ENCODE measurements around the gene MBNL2. TPM values are rescaled to one million over a fixed set of nuclear protein-coding genes. Genes with fewer than 3 reads are reported as not detected.

The MBNL2 gene
- total RNA-seq, 3 donors from 2014 or later = 68.5 to 131 (median 120) TPM

GRCh38 chr13:97321101-97321500 is 99.0 kb downstream of the MBNL2 start:
- H3K9me3 ChIP-seq = no peaks in the 10 kb centered on the region
- no peak for DNase-seq (ENCODE audit: low spot score in 2 of 2)
- intact Hi-C loops (cut with DNase I; ENCODE audit: low total_unique reads) = no loop called here
- no peaks in the 10 kb centered on the region for H3K4me1 ChIP-seq
- no peak overlapping the region for H3K27ac ChIP-seq
- H3K27me3 ChIP-seq = no peaks in the 10 kb centered on the region
- no peak for TF ChIP-seq POLR2AphosphoS5 (IDR thresholded peaks at IDR 0.05)
- TF ChIP-seq CTCF (IDR thresholded peaks at IDR 0.05) = no peak
- TF ChIP-seq POLR2A (IDR thresholded peaks at IDR 0.05) = no peak
- H3K36me3 ChIP-seq = no peaks in the 10 kb centered on the region
- H3K4me3 ChIP-seq = no peak overlapping the region

- Histone ChIP-seq H3K4me1 (no peaks in the 10 kb centered on the region), H3K27ac (no peak overlapping the region), H3K9me3 (no peaks in the 10 kb centered on the region), H3K4me3 (no peak overlapping the region), H3K27me3 (no peaks in the 10 kb centered on the region), H3K36me3 (no peaks in the 10 kb centered on the region)
- TF ChIP-seq POLR2A (IDR thresholded peaks at IDR 0.05) (no peak), POLR2AphosphoS5 (IDR thresholded peaks at IDR 0.05) (no peak), CTCF (IDR thresholded peaks at IDR 0.05) (no peak)
- DNase-seq (ENCODE audit: low spot score in 2 of 2) = no peak
- intact Hi-C loops (cut with DNase I; ENCODE audit: low total_unique reads) = no loop called here
These were observed 99.6 kb downstream of the MBNL2 start for GRCh38 chr13:97321616-97322321.

GRCh38 chr13:97322740-97323342 is 100.7 kb downstream of the MBNL2 start:
- no peak overlapping the region for H3K4me3 ChIP-seq
- no peaks in the 10 kb centered on the region for H3K27me3 ChIP-seq
- intact Hi-C loops (cut with DNase I; ENCODE audit: low total_unique reads) = no loop called here
- no peaks in the 10 kb centered on the region for H3K36me3 ChIP-seq
- TF ChIP-seq CTCF (IDR thresholded peaks at IDR 0.05) = no peak
- TF ChIP-seq POLR2A (IDR thresholded peaks at IDR 0.05) = no peak
- TF ChIP-seq POLR2AphosphoS5 (IDR thresholded peaks at IDR 0.05) = no peak
- DNase-seq (ENCODE audit: low spot score in 2 of 2) = no peak
- no peaks in the 10 kb centered on the region for H3K9me3 ChIP-seq
- H3K4me1 ChIP-seq = no peaks in the 10 kb centered on the region
- no peak overlapping the region for H3K27ac ChIP-seq

- intact Hi-C loops (cut with DNase I; ENCODE audit: low total_unique reads) = no loop called here
- Histone ChIP-seq H3K27ac (no peak overlapping the region), H3K36me3 (no peaks in the 10 kb centered on the region), H3K4me3 (no peak overlapping the region), H3K4me1 (no peaks in the 10 kb centered on the region), H3K27me3 (no peaks in the 10 kb centered on the region), H3K9me3 (no peaks in the 10 kb centered on the region)
- DNase-seq (ENCODE audit: low spot score in 2 of 2) = no peak
- TF ChIP-seq POLR2A (IDR thresholded peaks at IDR 0.05) (no peak), CTCF (IDR thresholded peaks at IDR 0.05) (no peak), POLR2AphosphoS5 (IDR thresholded peaks at IDR 0.05) (no peak)
These were observed 102.0 kb downstream of the MBNL2 start for GRCh38 chr13:97324115-97324514.

- H3K9me3 ChIP-seq = no peaks in the 10 kb centered on the region
- H3K4me3 ChIP-seq = no peak overlapping the region
- intact Hi-C loops (cut with DNase I; ENCODE audit: low total_unique reads) = no loop called here
- no peak overlapping the region for H3K27ac ChIP-seq
- TF ChIP-seq POLR2AphosphoS5 (IDR thresholded peaks at IDR 0.05) (no peak), CTCF (IDR thresholded peaks at IDR 0.05) (no peak), POLR2A (IDR thresholded peaks at IDR 0.05) (no peak)
- no peaks in the 10 kb centered on the region for H3K36me3 ChIP-seq
- H3K27me3 ChIP-seq = no peaks in the 10 kb centered on the region
- no peak for DNase-seq (ENCODE audit: low spot score in 2 of 2)
- no peaks in the 10 kb centered on the region for H3K4me1 ChIP-seq
These were observed 103.6 kb downstream of the MBNL2 start for GRCh38 chr13:97325738-97326137.

Data from breast epithelium (tissue), 4 donors.